D721Med (cell line): ENCODE results near the gene GLDN.
A peak's percentile ranks its signal among the peaks of the same experiment; 100 is the strongest.

Source experiments
- DNase-seq: peaks from one replicate; pipeline ENCODE4 v3.0.0; 2011; ENCODE audit warnings: low spot score; ENCODE audit not compliant: insufficient read length
- FAIRE-seq: peaks from 2 replicates; lab custom pipeline; 2011; peaks lifted over from hg19 to GRCh38; lab: Jason Lieb, UNC
- TF ChIP-seq, protein P1 (sequence below): IDR thresholded peaks from 2 replicates; pipeline ENCODE4 v1.5.1; 2012; ENCODE audit warnings: mild to moderate bottlenecking, control low read depth; ENCODE audit not compliant: insufficient read depth; ENCODE audit errors: missing control alignments

GLDN gene

GRCh38 chr15:51396921-51397320, 55.5 kb downstream of the GLDN start:
- FAIRE-seq (no peak), DNase-seq (no peak)
- TF ChIP-seq, protein P1, sequence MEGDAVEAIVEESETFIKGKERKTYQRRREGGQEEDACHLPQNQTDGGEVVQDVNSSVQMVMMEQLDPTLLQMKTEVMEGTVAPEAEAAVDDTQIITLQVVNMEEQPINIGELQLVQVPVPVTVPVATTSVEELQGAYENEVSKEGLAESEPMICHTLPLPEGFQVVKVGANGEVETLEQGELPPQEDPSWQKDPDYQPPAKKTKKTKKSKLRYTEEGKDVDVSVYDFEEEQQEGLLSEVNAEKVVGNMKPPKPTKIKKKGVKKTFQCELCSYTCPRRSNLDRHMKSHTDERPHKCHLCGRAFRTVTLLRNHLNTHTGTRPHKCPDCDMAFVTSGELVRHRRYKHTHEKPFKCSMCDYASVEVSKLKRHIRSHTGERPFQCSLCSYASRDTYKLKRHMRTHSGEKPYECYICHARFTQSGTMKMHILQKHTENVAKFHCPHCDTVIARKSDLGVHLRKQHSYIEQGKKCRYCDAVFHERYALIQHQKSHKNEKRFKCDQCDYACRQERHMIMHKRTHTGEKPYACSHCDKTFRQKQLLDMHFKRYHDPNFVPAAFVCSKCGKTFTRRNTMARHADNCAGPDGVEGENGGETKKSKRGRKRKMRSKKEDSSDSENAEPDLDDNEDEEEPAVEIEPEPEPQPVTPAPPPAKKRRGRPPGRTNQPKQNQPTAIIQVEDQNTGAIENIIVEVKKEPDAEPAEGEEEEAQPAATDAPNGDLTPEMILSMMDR = no peak

DNA sequence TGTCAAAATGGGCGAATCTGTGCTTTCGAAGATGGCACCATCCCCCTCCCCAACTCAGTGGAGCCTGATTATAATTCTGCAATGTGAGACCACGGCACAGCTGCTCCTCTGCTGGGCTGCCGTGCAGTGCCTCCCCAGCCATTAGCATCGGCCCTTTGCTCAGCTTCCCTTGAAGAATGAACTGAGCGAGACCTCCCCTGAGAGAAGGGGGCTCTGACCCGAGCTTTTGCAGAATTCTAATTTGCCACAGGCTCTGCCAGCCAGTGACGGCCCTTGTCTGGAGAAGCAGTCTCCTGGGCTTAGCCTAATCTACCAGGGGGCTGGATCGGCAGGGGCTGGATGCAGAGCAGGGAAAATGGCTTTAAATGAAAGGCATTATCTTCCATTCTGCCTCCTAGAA, 57.2 kb downstream of the GLDN start:
- DNase-seq (no peak), FAIRE-seq (no peak)
- TF ChIP-seq, protein P1 = no peak

DNA sequence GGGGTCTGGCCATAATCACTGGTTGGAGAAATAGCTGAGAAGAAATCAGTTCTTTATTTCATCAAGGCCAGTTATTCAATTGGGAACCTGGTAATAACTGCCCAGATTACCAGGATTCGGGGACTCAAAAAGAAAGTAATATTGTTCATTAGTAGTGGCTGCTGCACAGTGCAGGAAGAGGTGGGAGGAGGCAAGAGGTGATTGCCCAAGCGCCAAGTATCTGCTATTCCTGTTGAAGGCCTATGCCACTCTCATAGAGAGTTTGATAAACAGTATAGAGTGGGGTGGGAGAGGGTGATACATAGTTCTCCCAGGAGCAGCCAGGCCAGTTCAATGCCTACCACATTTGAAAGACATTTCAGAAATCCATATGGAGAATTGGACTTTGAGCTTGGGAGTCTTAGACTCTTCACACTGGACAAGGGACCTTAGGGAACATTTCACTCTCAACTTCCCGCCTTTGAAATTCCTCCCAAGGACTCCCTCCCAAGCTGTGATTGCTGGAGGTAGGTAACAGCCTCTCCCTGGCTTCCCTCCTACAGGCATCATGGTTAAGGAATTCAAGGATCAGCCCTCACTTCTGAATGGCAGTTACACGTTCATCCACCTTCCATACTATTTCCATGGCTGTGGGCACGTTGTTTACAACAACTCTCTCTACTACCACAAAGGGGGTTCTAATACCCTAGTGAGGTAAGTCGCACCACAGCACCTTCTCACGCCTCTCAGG, 59.8 kb downstream of the GLDN start:
- FAIRE-seq (no peak), DNase-seq (no peak)
- TF ChIP-seq, protein P1 = no peak

- TF ChIP-seq, protein P1 = peak; percentile 61
- FAIRE-seq (no peak), DNase-seq (no peak)
Observed at GRCh38 chr15:51401872-51402517, 60.5 kb downstream of the GLDN start.

DNA sequence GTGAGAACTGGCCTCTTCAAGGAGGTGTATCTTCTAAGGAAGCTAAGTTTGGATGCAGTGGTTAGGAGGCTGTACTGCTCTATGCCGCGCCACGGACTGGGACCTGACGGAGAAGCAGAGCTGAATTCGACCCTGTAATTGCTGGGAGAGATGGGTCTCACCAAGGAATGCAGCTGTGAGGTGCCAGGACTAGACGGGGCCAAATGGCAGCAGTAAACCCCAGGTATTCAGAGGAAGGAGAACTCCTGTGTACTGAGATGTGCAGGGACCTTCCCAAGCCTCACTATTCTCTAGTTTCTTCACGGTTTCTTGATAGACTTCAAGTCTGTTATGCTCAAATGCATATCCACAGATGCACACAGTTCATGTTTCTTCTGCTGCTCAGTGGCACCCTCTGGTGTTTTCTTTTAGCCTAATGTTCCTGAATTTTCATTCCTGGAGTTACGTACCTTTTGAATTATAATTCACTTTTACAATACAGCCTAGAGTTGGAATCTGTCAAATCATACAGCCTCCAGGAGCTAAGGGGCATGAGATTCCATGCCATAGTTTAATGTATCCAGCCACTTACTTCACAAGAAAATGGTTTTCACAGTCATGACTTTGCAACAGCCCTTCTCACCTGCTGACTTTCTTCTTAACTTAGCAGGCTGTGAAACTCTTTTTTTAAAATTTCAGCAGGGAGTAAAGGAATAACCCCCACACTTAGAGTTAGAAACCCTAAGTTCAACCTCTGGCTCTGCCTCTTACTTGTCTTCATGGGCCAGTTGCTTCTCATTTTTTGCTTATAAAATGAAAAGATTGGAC, 61.8 kb downstream of the GLDN start:
- no peak for FAIRE-seq
- no peak for DNase-seq
- TF ChIP-seq, protein P1 = peak; percentile 69

- FAIRE-seq = no peak
- no peak for DNase-seq
- TF ChIP-seq, protein P1 = no peak
Observed at GRCh38 chr15:51403946-51404695, 62.7 kb downstream of the GLDN start.
